OCI-LY7 (cell line): ENCODE measurements around the gene THAP4. TPM values are rescaled to one million over a fixed set of nuclear protein-coding genes. Genes with fewer than 3 reads are reported as not detected.
A peak's percentile ranks its signal among the peaks of the same experiment; 100 is the strongest.

Experiments used
- BruUV-seq: library from RNA; stranded (reverse); fragments of 400-500 nt; replicated peaks from 2 replicates; lab custom pipeline; 2021; lab: Mats Ljungman, UMichigan
- CTCF ChIA-PET: fragments of 300-600 bp; sonication (Branson Sonifier 250); formaldehyde crosslinking; loops from one replicate; lab custom pipeline; 2022; ENCODE audit warnings: antibody characterized with exemption; ENCODE audit not compliant: unreplicated experiment; lab: Charles Lee
- POLR2A ChIA-PET: fragments of 300-600 bp; sonication (Branson Sonifier 250); formaldehyde crosslinking; loops from one replicate; lab custom pipeline; 2022; ENCODE audit warnings: antibody characterized with exemption; lab: Charles Lee
- DNase-seq: peaks from one replicate; pipeline ENCODE4 v3.0.0-alpha.2; 2015; ENCODE audit warnings: low spot score
- H2AFZ ChIP-seq: fragments of 200-600 bp; sonication (generic), shearing (Covaris generic); 2 replicates; pipeline ENCODE4 v1.6.1; 2014; ENCODE audit warnings: mild to moderate bottlenecking, antibody characterized with exemption, low read length, moderate library complexity
- H3K27ac ChIP-seq: fragments of 200-600 bp; sonication (generic); 2 replicates; pipeline ENCODE4 v1.5.1; 2014; ENCODE audit warnings: mixed run types, low read depth, mild to moderate bottlenecking, moderate library complexity, low read length, inconsistent platforms; ENCODE audit not compliant: poor library complexity, severe bottlenecking
- H3K36me3 ChIP-seq: fragments of 200-600 bp; sonication (generic); 2 replicates; pipeline ENCODE4 v1.6.1; 2014; ENCODE audit warnings: mild to moderate bottlenecking, antibody characterized with exemption, low read length, moderate library complexity, mixed read lengths; ENCODE audit not compliant: insufficient read depth
- H3K4me1 ChIP-seq: fragments of 200-600 bp; sonication (generic); 2 replicates; pipeline ENCODE4 v1.5.1; 2014; ENCODE audit warnings: mild to moderate bottlenecking, low read length; ENCODE audit not compliant: insufficient read depth, poor library complexity, severe bottlenecking
- H3K4me2 ChIP-seq: fragments of 200-600 bp; sonication (generic); 2 replicates; pipeline ENCODE4 v1.6.1; 2014; ENCODE audit warnings: mild to moderate bottlenecking, low read length
- H3K4me3 ChIP-seq: fragments of 200-600 bp; sonication (generic); 2 replicates; pipeline ENCODE4 v1.5.1; 2014; ENCODE audit warnings: mild to moderate bottlenecking, low read depth, low read length; ENCODE audit not compliant: poor library complexity, severe bottlenecking
- H3K79me2 ChIP-seq: fragments of 200-600 bp; sonication (generic); 2 replicates; pipeline ENCODE4 v1.6.1; 2016; ENCODE audit warnings: low read depth, mild to moderate bottlenecking, low read length, moderate library complexity, mixed read lengths; ENCODE audit not compliant: insufficient read depth
- H3K9me2 ChIP-seq: fragments of 200-600 bp; sonication (generic); 2 replicates; pipeline ENCODE4 v1.6.1; 2016; ENCODE audit warnings: mild to moderate bottlenecking, low read length, mixed read lengths; ENCODE audit not compliant: insufficient read depth
- H3K9me3 ChIP-seq: fragments of 200-600 bp; sonication (generic); 2 replicates; pipeline ENCODE4 v1.6.1; 2014; ENCODE audit warnings: mild to moderate bottlenecking, mixed run types, low read length, mixed read lengths
- H4K20me1 ChIP-seq: fragments of 200-600 bp; sonication (generic); 2 replicates; pipeline ENCODE4 v1.6.1; 2014; ENCODE audit warnings: mild to moderate bottlenecking, antibody characterized with exemption, low read length, moderate library complexity, mixed read lengths; ENCODE audit not compliant: insufficient read depth
- EZH2phosphoT487 ChIP-seq: fragments of 200-600 bp; sonication (generic); IDR thresholded peaks from 2 replicates; pipeline ENCODE4 v1.6.1; 2018; ENCODE audit warnings: low read depth, borderline replicate concordance, mild to moderate bottlenecking, mixed run types, antibody characterized with exemption, low read length, moderate library complexity, mixed read lengths
- intact Hi-C: fragments of 100-400 bp; cut with micrococcal nuclease; formaldehyde crosslinking; loops from one replicate; pipeline ENCODE4 v1.10.0; 2022; ENCODE audit not compliant: unreplicated experiment
- total RNA-seq, 2 experiments: library from RNA; depleted of rRNA in 1 of 2; stranded (reverse); fragments of >200 nt in 1 of 2; shearing (Covaris generic) in 1 of 2; gene quantifications; 2 replicates each; pipeline ENCODE4 v1.2.3, GENCODE V29; 2014 to 2022
- TF ChIP-seq, protein P1 (sequence below): fragments of 200-600 bp; sonication (generic); conservative IDR thresholded peaks from 2 replicates; pipeline ENCODE4 v1.5.1; 2014; ENCODE audit warnings: mild to moderate bottlenecking, antibody characterized with exemption, low read length, moderate library complexity, mixed read lengths

THAP4 gene
- total RNA-seq, 2 experiments from 2014 or later = 61.6 to 65.6 TPM

DNA sequence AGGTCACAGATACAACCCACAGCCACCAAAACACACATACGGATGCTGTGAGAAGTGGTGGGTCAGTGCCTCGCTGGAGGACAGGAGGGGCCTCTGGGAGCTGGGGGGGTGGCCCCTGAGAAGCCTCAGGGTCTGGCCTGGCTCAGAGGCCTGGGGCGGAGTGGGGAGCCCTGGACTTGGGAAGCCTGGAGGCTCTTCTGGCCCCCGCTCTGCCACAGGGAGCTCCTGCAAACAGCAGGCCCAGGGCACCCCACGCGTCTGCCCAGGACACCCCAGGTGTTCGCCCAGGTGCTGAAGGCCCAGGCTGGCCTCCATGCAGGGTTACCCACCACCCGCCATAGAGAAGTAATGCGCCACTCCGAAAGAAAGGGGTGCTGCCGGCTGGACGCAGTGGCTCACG, 25.9 kb downstream of the THAP4 start:
- peaks cover 12% of the 10 kb centered on the region for H3K4me1 ChIP-seq
- BruUV-seq = no TSS peak
- TF ChIP-seq, protein P1, sequence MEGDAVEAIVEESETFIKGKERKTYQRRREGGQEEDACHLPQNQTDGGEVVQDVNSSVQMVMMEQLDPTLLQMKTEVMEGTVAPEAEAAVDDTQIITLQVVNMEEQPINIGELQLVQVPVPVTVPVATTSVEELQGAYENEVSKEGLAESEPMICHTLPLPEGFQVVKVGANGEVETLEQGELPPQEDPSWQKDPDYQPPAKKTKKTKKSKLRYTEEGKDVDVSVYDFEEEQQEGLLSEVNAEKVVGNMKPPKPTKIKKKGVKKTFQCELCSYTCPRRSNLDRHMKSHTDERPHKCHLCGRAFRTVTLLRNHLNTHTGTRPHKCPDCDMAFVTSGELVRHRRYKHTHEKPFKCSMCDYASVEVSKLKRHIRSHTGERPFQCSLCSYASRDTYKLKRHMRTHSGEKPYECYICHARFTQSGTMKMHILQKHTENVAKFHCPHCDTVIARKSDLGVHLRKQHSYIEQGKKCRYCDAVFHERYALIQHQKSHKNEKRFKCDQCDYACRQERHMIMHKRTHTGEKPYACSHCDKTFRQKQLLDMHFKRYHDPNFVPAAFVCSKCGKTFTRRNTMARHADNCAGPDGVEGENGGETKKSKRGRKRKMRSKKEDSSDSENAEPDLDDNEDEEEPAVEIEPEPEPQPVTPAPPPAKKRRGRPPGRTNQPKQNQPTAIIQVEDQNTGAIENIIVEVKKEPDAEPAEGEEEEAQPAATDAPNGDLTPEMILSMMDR = no peak
- no peak for TF ChIP-seq EZH2phosphoT487
- intact Hi-C loops = no loop called here
- H3K36me3 ChIP-seq = peaks cover 33% of the 10 kb centered on the region
- H3K79me2 ChIP-seq = peaks cover 7% of the 10 kb centered on the region
- no peak overlapping the region for H2AFZ ChIP-seq
- ChIA-PET CTCF (no interaction called here), POLR2A (interaction anchor here (0.6 kb wide), 1 partner anchor 350 kb away, joined by 3 read pairs; no protein-coding TSS in a partner anchor)
- H3K9me3 ChIP-seq = no peaks in the 10 kb centered on the region
- DNase-seq = no peak
- no peak overlapping the region for H3K27ac ChIP-seq
- H4K20me1 ChIP-seq = 0 out of 2 replicates have a peak, but pooled peaks cover 3% of the 10 kb centered on the region
- H3K4me2 ChIP-seq = no peak overlapping the region; the same call in 1 of the 2 replicates
- no peak overlapping the region for H3K4me3 ChIP-seq
- no peaks in the 10 kb centered on the region for H3K9me2 ChIP-seq

- H3K36me3 ChIP-seq = peaks cover 40% of the 10 kb centered on the region
- TF ChIP-seq EZH2phosphoT487 = no peak
- TF ChIP-seq, protein P1 = peak; percentile 71
- H3K4me2 ChIP-seq = peak overlapping the region; percentile 44; the same call in 1 of the 2 replicates
- DNase-seq = peak; percentile 71
- peaks cover 6% of the 10 kb centered on the region; the same call in 1 of the 2 replicates for H3K79me2 ChIP-seq
- CTCF ChIA-PET = no interaction called here
- H2AFZ ChIP-seq = no peak overlapping the region
- H4K20me1 ChIP-seq = 0 out of 2 replicates have a peak, but pooled peaks cover 3% of the 10 kb centered on the region
- no peak overlapping the region for H3K27ac ChIP-seq
- intact Hi-C loops = no loop called here
- H3K4me3 ChIP-seq = peak overlapping the region; percentile 17
- POLR2A ChIA-PET = no interaction called here
- no peaks in the 10 kb centered on the region for H3K9me2 ChIP-seq
- no peaks in the 10 kb centered on the region for H3K9me3 ChIP-seq
- no TSS peak for BruUV-seq
- peaks cover 12% of the 10 kb centered on the region for H3K4me1 ChIP-seq
These were observed 26.8 kb downstream of the THAP4 start for GRCh38 chr2:241609859-241610793.

- intact Hi-C loops = no loop called here
- TF ChIP-seq, protein P1 = no peak
- no peak for TF ChIP-seq EZH2phosphoT487
- Histone ChIP-seq H3K4me2 (no peak overlapping the region), H4K20me1 (0 out of 2 replicates have a peak, but pooled peaks cover 3% of the 10 kb centered on the region), H3K4me1 (peaks cover 12% of the 10 kb centered on the region), H3K79me2 (peaks cover 6% of the 10 kb centered on the region; the same call in 1 of the 2 replicates), H3K9me3 (no peaks in the 10 kb centered on the region), H3K9me2 (no peaks in the 10 kb centered on the region), H3K36me3 (peaks cover 49% of the 10 kb centered on the region), H3K4me3 (no peak overlapping the region), H2AFZ (no peak overlapping the region), H3K27ac (no peak overlapping the region)
- CTCF ChIA-PET = no interaction called here
- no peak for DNase-seq
- BruUV-seq = no TSS peak
- POLR2A ChIA-PET = no interaction called here
These were observed 28.1 kb downstream of the THAP4 start for GRCh38 chr2:241608881-241609280.
